ENCODE results near the gene GOSR2. TPM values are rescaled to one million over a fixed set of nuclear protein-coding genes. Genes with fewer than 3 reads are reported as not detected.

Gene GOSR2
- total and polyA plus RNA-seq, 8 donors: 14.3 to 33.2 (median 27.5) TPM

- H3K4me3 ChIP-seq: no peak overlapping the region
- no peaks in the 10 kb centered on the region for H3K27me3 ChIP-seq
- DNase-seq (no peak), FAIRE-seq (no peak), ATAC-seq (no peak)
- no peak overlapping the region for H3K27ac ChIP-seq
- H3K9me3 ChIP-seq: no peaks in the 10 kb centered on the region
- H3K36me3 ChIP-seq: no peaks in the 10 kb centered on the region
- WGBS, 2 donors: 75 to 78% methylated on average over 10 of the region's 10 CpGs
- intact Hi-C loops (cut with DNase I): no loop called here
- H3K4me1 ChIP-seq: no peaks in the 10 kb centered on the region
- TF ChIP-seq, protein P1, sequence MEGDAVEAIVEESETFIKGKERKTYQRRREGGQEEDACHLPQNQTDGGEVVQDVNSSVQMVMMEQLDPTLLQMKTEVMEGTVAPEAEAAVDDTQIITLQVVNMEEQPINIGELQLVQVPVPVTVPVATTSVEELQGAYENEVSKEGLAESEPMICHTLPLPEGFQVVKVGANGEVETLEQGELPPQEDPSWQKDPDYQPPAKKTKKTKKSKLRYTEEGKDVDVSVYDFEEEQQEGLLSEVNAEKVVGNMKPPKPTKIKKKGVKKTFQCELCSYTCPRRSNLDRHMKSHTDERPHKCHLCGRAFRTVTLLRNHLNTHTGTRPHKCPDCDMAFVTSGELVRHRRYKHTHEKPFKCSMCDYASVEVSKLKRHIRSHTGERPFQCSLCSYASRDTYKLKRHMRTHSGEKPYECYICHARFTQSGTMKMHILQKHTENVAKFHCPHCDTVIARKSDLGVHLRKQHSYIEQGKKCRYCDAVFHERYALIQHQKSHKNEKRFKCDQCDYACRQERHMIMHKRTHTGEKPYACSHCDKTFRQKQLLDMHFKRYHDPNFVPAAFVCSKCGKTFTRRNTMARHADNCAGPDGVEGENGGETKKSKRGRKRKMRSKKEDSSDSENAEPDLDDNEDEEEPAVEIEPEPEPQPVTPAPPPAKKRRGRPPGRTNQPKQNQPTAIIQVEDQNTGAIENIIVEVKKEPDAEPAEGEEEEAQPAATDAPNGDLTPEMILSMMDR (IDR thresholded peaks at IDR 0.05): no peak
Observed at GRCh38 chr17:46885415-46886309, 37.3 kb upstream of the GOSR2 start.

DNA sequence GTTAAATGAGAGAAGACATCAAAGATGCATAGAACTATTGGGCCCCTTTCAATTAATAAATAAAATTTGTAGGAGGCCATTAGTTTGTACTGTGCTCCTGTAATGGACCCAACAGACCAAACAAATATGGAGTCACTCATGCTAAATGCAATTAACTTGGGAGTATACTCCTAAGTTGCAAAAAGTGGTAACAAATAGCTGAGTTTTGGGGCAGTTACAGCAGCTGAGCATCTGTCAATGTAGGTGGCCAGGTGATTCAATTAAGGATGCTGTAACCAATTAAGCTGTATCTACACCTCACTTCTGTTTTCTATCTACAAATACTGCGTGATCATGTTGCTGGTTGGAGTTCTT, 36.7 kb upstream of the GOSR2 start:
- DNase-seq: no peak
- no peak for ATAC-seq
- H3K4me1 ChIP-seq: no peaks in the 10 kb centered on the region
- no peaks in the 10 kb centered on the region for H3K36me3 ChIP-seq
- H3K4me3 ChIP-seq: no peak overlapping the region
- WGBS, 2 donors: 71 to 83% methylated on average over 1 of the region's 1 CpG
- intact Hi-C loops (cut with DNase I): no loop called here
- H3K9me3 ChIP-seq: no peaks in the 10 kb centered on the region
- no peaks in the 10 kb centered on the region for H3K27me3 ChIP-seq
- TF ChIP-seq, protein P1 (IDR thresholded peaks at IDR 0.05): no peak
- no peak overlapping the region for H3K27ac ChIP-seq
- no peak for FAIRE-seq

GRCh38 chr17:46887717-46888116, 35.2 kb upstream of the GOSR2 start:
- H3K4me1 ChIP-seq: no peaks in the 10 kb centered on the region

DNA sequence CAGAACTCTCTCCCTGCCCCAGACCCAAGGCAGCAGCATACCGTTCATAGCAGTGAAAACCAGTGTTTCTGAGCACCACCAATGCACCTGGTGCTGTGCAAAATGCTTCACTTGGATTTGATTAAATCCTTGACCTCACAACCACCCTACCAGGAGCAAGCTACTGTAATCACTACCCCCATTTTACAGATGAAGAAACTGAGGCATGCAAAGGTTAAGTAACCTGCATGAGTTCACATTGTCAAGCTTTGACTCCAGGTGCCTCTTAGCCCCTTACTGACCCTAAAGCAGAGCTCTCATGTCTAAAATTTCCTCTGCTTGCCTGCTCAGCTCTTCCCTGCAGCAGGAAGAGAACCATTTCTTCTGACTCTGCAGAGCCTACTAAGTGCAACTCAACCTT, 34.2 kb upstream of the GOSR2 start:
- intact Hi-C loops (cut with DNase I): no loop called here
- Histone ChIP-seq H3K4me3 (no peak overlapping the region), H3K36me3 (no peaks in the 10 kb centered on the region), H3K27ac (no peak overlapping the region), H3K4me1 (no peaks in the 10 kb centered on the region), H3K9me3 (no peaks in the 10 kb centered on the region), H3K27me3 (no peaks in the 10 kb centered on the region)
- ATAC-seq (no peak), FAIRE-seq (no peak), DNase-seq (no peak)
- WGBS, 2 donors: 78 to 80% methylated on average over 1 of the region's 1 CpG
- TF ChIP-seq, protein P1 (IDR thresholded peaks at IDR 0.05): no peak

More at GRCh38 chr17:46887717-46888116, 35.2 kb upstream of the GOSR2 start:
- Histone ChIP-seq H3K36me3 (no peaks in the 10 kb centered on the region), H3K27ac (no peak overlapping the region), H3K9me3 (no peaks in the 10 kb centered on the region), H3K4me3 (no peak overlapping the region), H3K27me3 (no peaks in the 10 kb centered on the region)
- DNase-seq (no peak), FAIRE-seq (no peak), ATAC-seq (no peak)
- WGBS, 2 donors: 88 to 93% methylated on average over 3 of the region's 3 CpGs
- TF ChIP-seq, protein P1 (IDR thresholded peaks at IDR 0.05): no peak
- intact Hi-C loops (cut with DNase I): no loop called here

GRCh38 chr17:46889519-46889918, 33.4 kb upstream of the GOSR2 start:
- ATAC-seq (no peak), FAIRE-seq (no peak), DNase-seq (no peak)
- Histone ChIP-seq H3K27me3 (no peaks in the 10 kb centered on the region), H3K9me3 (no peaks in the 10 kb centered on the region), H3K4me3 (no peak overlapping the region), H3K4me1 (no peaks in the 10 kb centered on the region), H3K27ac (no peak overlapping the region), H3K36me3 (no peaks in the 10 kb centered on the region)
- intact Hi-C loops (cut with DNase I): no loop called here
- TF ChIP-seq, protein P1 (IDR thresholded peaks at IDR 0.05): no peak
- 70 to 81% methylated on average over 4 of the region's 4 CpGs for WGBS, 2 donors
